GM10248 (cell line): Measurements from ENCODE around the gene RBMS2.

ENCODE experiments used
- CTCF ChIA-PET: fragments of 300-600 bp; sonication (Branson Sonifier 250); formaldehyde crosslinking; extraction: SDS; loops from one replicate; lab custom pipeline; 2021; ENCODE audit warnings: antibody characterized with exemption; lab: Yijun Ruan, JAX
- POLR2A ChIA-PET: fragments of 350-650 bp; sonication (Branson Sonifier 250); formaldehyde crosslinking; extraction: SDS; loops from one replicate; lab custom pipeline; 2020; ENCODE audit warnings: antibody characterized with exemption; lab: Yijun Ruan, JAX
- DNase-seq: peaks from one replicate; pipeline ENCODE4 v3.0.0; 2012; ENCODE audit errors: extremely low spot score
- TF ChIP-seq, protein P1 (sequence below): IDR thresholded peaks from 2 replicates; pipeline ENCODE4 v1.5.1; 2012; ENCODE audit warnings: mild to moderate bottlenecking, low read depth; ENCODE audit errors: extremely low read depth, missing control alignments, control extremely low read depth

RBMS2 gene

GRCh38 chr12:56521590-56522371 lies at the start of gene RBMS2:
Gene RBMS2, plus strand, starts transcription at chr12:56521820. Its CDS starts 204 bp downstream, at chr12:56522024.
- POLR2A ChIA-PET, result no interaction called here
- CTCF ChIA-PET, result interaction anchor here (1.0 to 3.3 kb wide), 12 partner anchors 8 to 264 kb away, joined by 3 to 20 read pairs (median 5); partner anchors contain the start of gene ANKRD52
- peak; percentile 46 for DNase-seq
- TF ChIP-seq, protein P1, sequence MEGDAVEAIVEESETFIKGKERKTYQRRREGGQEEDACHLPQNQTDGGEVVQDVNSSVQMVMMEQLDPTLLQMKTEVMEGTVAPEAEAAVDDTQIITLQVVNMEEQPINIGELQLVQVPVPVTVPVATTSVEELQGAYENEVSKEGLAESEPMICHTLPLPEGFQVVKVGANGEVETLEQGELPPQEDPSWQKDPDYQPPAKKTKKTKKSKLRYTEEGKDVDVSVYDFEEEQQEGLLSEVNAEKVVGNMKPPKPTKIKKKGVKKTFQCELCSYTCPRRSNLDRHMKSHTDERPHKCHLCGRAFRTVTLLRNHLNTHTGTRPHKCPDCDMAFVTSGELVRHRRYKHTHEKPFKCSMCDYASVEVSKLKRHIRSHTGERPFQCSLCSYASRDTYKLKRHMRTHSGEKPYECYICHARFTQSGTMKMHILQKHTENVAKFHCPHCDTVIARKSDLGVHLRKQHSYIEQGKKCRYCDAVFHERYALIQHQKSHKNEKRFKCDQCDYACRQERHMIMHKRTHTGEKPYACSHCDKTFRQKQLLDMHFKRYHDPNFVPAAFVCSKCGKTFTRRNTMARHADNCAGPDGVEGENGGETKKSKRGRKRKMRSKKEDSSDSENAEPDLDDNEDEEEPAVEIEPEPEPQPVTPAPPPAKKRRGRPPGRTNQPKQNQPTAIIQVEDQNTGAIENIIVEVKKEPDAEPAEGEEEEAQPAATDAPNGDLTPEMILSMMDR, result no peak

DNA sequence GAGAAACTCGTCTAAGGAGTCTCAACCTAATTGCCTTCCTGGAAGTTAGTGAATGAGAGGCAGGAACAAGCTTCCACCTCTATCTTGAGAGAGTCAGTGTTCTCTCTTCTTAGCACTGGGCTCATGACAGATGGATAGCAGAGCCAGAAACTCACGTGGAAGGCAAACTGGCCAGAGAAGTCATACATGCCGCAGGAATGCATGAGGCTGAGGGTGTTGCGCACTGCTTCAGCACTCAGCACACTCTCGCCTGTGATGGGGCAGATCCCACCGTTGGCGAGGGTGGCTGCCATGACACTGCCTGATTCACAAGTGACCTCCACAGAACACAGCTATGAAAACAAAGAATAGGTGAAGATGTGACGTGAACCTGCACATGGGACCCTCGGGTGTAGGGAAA lies 47.2 kb upstream of the RBMS2 start:
- ChIA-PET POLR2A (no interaction called here), CTCF (interaction anchor here (2.3 to 3.4 kb wide), 2 partner anchors 10 to 11 kb away, joined by 9 to 10 read pairs; no protein-coding TSS in a partner anchor)
- TF ChIP-seq, protein P1, result no peak
- DNase-seq, result no peak

GRCh38 chr12:56476143-56476542 lies 45.5 kb upstream of the RBMS2 start:
- ChIA-PET POLR2A (interaction anchor here (0.7 kb wide), 1 partner anchor 286 kb away, joined by 3 read pairs; no protein-coding TSS in a partner anchor), CTCF (interaction anchor here (1.1 kb wide), 1 partner anchor 148 kb away, joined by 3 read pairs; no protein-coding TSS in a partner anchor)
- no peak for DNase-seq
- TF ChIP-seq, protein P1, result no peak

DNA sequence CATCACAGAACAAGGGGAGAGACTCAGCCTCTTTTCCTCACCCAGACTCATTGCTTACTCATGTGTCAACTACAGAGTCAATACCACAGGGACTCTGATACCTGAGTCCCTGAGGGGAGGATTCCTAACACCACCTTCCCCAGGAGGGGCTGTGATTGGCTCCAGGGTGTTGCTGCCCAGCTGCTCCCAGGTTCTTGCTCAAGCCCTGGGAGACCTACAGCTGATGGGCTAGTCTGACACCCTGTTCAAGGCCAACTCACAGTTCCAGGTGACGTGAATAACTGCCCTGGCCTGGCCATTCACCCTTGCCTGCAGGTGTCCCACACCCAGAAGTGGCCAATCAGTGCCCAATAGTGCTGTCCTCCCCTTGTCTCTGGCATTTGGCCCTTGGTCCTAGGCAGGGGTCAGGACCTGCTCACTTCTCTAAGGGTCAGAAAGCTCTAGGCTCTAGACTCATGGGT lies 44.6 kb upstream of the RBMS2 start:
- ChIA-PET CTCF (interaction anchor here (0.7 to 1.2 kb wide), 3 partner anchors 8 to 37 kb away, joined by 3 read pairs; partner anchors contain the start of gene SPRYD4), POLR2A (interaction anchor here (0.7 to 1.1 kb wide), 2 partner anchors 110 to 118 kb away, joined by 4 read pairs; no protein-coding TSS in a partner anchor)
- DNase-seq, result no peak
- TF ChIP-seq, protein P1, result no peak

DNA sequence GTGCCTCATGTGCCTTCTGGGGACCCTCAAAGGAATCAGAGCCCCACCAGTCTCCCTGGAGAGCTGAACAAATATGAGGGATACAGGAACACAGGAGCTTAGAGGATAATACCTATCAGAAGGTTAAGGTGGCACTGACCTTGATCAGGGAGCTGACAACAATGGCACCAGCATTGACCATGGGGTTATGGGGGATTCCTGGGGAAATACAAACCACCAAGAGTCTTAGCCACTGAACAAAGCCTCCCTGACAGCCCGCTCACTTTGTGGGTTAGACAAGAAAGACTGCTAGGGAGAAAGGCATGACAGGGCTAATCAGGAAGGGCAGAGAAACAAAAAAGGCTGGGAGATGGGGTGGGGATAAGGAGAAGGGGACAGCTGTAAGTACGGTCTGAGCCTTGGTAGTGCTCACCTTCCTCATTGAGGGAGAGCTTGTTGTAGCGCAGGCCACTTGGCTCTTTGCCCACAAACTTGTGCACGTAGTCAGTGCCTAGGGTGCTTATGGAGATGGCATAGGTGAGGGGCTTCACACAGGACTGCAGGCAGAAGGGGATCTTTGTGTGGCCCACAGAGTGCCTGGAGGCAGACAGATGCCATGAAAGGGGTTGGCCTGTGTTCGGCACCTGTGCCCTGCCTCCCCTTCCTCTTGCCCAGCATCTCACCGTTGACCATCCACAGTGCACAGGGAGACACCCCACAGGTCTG lies 43.9 kb upstream of the RBMS2 start:
- no peak for DNase-seq
- ChIA-PET CTCF (interaction anchor here (0.7 to 1.2 kb wide), 3 partner anchors 9 to 36 kb away, joined by 3 read pairs; partner anchors contain the start of gene SPRYD4), POLR2A (interaction anchor here (1.1 kb wide), 1 partner anchor 111 kb away, joined by 4 read pairs; no protein-coding TSS in a partner anchor)
- TF ChIP-seq, protein P1, result no peak

- DNase-seq, result no peak
- ChIA-PET CTCF (interaction anchor here (1.2 to 2.3 kb wide), 3 partner anchors 10 to 360 kb away, joined by 3 to 9 read pairs (median 5); no protein-coding TSS in a partner anchor), POLR2A (no interaction called here)
- TF ChIP-seq, protein P1, result no peak
These were observed 42.0 kb upstream of the RBMS2 start for GRCh38 chr12:56479625-56480024.
